Type B pancreatic cell (in vitro differentiated cells): ENCODE results near the gene AK9. TPM values are rescaled to one million over a fixed set of nuclear protein-coding genes. Genes with fewer than 3 reads are reported as not detected.

ENCODE experiments used
- DNase-seq: peaks from one replicate; pipeline ENCODE4 v3.0.0; 2021; ENCODE audit warnings: mixed read lengths; ENCODE audit not compliant: unreplicated experiment; ENCODE audit errors: extremely low spot score
- H3K27ac Mint-ChIP-seq: 2 replicates; pipeline ENCODE4 v1.8.0; 2021; ENCODE audit warnings: mild to moderate bottlenecking, mixed read lengths
- H3K27me3 Mint-ChIP-seq: 2 replicates; pipeline ENCODE4 v1.8.0; 2021; ENCODE audit warnings: mixed read lengths
- H3K36me3 Mint-ChIP-seq: 2 replicates; pipeline ENCODE4 v1.8.0; 2021; ENCODE audit warnings: mixed read lengths
- H3K4me1 Mint-ChIP-seq: one replicate; pipeline ENCODE4 v1.8.0; 2021; ENCODE audit warnings: mixed read lengths; ENCODE audit not compliant: unreplicated experiment
- H3K4me3 Mint-ChIP-seq: 2 replicates; pipeline ENCODE4 v1.8.0; 2021; ENCODE audit warnings: mild to moderate bottlenecking, mixed read lengths
- H3K9me3 Mint-ChIP-seq: 2 replicates; pipeline ENCODE4 v1.8.0; 2021; ENCODE audit warnings: mixed read lengths
- total RNA-seq: library from RNA; stranded (reverse); gene quantifications from 2 replicates; pipeline ENCODE4 v1.2.1, GENCODE V29; 2021; ENCODE audit warnings: low replicate concordance
- TF ChIP-seq, protein P1 (sequence below): fragments of 200-600 bp; sonication (generic); conservative IDR thresholded peaks from 2 replicates; pipeline ENCODE4 v1.5.0; 2021; ENCODE audit warnings: antibody characterized with exemption, mild to moderate bottlenecking

AK9 gene
- total RNA-seq, 1 donor from 2014 or later, result 8.1 TPM

DNA sequence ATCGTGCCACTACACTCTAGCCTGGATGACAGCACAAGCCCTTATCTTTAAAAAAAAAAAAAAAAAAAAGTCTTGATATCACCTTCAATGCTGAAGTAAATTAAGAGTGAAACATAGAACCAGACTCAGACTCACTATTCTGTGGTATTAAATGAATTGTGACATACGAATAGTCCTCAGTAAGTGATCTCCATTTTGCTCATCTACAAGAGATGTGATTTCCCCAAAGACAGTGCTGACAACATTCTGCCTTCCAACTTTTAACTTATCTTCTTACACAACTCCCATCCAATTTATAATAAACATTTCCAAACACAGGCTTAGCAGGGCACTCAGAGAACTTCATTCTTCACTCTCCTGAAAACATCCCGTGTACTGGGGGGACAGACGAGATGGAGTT is 216.0 kb downstream of the AK9 start:
- Mint-ChIP-seq H3K36me3 (peaks cover 39% of the 10 kb centered on the region), H3K9me3 (no peaks in the 10 kb centered on the region), H3K4me1 (peaks cover 21% of the 10 kb centered on the region), H3K4me3 (no peak overlapping the region), H3K27me3 (no peaks in the 10 kb centered on the region), H3K27ac (no peak overlapping the region)
- DNase-seq, result no peak
- TF ChIP-seq, protein P1, sequence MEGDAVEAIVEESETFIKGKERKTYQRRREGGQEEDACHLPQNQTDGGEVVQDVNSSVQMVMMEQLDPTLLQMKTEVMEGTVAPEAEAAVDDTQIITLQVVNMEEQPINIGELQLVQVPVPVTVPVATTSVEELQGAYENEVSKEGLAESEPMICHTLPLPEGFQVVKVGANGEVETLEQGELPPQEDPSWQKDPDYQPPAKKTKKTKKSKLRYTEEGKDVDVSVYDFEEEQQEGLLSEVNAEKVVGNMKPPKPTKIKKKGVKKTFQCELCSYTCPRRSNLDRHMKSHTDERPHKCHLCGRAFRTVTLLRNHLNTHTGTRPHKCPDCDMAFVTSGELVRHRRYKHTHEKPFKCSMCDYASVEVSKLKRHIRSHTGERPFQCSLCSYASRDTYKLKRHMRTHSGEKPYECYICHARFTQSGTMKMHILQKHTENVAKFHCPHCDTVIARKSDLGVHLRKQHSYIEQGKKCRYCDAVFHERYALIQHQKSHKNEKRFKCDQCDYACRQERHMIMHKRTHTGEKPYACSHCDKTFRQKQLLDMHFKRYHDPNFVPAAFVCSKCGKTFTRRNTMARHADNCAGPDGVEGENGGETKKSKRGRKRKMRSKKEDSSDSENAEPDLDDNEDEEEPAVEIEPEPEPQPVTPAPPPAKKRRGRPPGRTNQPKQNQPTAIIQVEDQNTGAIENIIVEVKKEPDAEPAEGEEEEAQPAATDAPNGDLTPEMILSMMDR, result no peak

DNA sequence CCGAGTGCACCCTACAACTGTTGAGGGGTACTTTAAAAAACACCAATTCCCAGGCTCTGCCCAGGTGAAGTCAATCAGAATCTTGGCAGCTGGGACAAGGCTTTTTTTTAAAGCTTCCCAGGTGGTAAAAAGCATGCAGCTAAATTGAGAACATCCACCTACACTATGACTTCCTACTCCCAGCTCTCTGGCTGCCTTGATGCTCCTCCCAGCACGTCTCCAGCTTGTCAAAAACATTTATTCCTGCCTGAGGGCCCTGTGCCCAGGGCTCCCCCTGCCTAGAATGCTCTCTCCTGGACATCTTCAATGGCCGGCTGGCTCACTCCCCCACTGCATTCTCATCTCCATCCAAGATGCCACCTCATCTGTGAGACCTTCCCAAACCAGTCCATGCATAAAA is 217.9 kb downstream of the AK9 start:
- Mint-ChIP-seq H3K27ac (no peak overlapping the region), H3K27me3 (no peaks in the 10 kb centered on the region), H3K4me3 (no peak overlapping the region), H3K9me3 (no peaks in the 10 kb centered on the region), H3K4me1 (peaks cover 15% of the 10 kb centered on the region), H3K36me3 (peaks cover 45% of the 10 kb centered on the region)
- TF ChIP-seq, protein P1, result no peak
- no peak for DNase-seq

DNA sequence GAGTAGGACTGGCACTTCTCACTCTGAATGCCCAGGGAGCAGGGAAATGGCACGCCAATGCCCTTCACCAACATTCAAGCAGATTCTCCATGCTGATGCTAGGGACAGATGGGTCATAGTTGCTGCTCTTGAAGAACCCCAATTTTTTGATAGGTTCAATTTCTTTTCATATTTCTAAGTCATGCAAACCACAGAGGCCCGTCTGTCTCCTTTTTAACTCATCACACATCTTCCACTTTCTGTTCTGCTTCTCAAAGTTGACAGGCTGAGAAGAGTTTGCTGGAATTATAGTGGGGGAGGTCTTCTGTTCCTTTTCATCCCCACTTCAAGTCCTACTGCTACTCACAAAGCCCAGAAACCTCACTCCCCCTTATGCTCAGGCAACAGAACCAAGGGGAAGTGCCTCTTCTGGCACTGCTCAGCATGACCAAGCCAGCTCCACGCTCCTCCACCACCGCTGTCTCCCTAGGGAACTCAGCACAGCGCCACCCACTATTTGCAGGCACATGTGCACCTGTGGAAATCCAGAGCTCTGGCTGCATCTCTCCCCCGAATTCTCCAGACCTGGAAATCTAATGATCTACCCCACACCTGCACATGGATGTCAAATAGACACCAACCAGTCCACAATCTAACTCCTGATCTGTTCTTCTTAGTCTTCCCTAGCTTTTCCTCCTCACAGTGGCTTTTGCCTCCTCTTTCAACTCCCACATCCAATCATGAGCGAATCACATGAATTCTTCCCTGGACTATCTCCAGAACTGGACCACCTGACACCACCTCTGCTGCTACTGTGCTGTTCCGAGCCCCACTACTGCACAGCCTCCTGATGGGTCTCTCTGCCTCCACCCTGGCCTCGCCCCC is 218.6 kb downstream of the AK9 start:
- DNase-seq, result no peak
- Mint-ChIP-seq H3K4me1 (peaks cover 8% of the 10 kb centered on the region), H3K36me3 (peaks cover 49% of the 10 kb centered on the region), H3K9me3 (no peaks in the 10 kb centered on the region), H3K4me3 (no peak overlapping the region), H3K27me3 (no peaks in the 10 kb centered on the region), H3K27ac (no peak overlapping the region)
- TF ChIP-seq, protein P1, result no peak

DNA sequence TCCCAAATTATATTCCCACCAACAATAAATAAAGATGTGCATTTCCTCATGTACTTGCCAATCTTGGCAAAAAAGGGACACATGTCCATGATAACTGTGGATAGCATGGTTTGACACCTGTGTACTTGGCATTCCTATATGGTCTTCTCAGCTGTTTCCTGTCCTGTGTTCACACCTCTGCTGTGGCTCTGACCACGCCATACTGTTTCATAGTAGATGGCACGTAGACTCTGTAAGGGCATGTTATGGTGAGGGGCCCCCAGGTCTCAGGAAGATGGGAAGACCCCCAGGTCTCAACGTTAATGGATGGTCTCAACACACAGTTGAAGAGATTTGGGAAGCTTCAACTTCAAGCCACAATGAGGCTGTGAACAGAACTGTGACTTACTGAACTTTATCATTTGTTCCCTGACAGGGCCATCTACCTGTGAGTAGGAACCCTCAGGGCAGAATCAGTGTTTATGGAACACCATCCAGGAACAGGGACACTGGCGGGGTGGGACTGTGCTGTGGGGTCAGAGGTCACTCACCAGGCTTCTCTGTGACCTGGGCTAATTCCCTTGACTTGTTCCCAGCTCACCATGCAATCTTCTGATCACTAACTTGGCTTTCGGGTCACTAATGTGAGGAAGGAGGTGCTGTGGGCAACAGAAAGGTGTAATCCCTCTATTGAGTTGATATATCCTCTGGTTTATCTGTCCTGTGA is 219.7 kb downstream of the AK9 start:
- Mint-ChIP-seq H3K4me3 (no peak overlapping the region), H3K27ac (no peak overlapping the region), H3K4me1 (peaks cover 8% of the 10 kb centered on the region), H3K27me3 (no peaks in the 10 kb centered on the region), H3K9me3 (no peaks in the 10 kb centered on the region), H3K36me3 (peaks cover 51% of the 10 kb centered on the region)
- DNase-seq, result no peak
- TF ChIP-seq, protein P1, result no peak

DNA sequence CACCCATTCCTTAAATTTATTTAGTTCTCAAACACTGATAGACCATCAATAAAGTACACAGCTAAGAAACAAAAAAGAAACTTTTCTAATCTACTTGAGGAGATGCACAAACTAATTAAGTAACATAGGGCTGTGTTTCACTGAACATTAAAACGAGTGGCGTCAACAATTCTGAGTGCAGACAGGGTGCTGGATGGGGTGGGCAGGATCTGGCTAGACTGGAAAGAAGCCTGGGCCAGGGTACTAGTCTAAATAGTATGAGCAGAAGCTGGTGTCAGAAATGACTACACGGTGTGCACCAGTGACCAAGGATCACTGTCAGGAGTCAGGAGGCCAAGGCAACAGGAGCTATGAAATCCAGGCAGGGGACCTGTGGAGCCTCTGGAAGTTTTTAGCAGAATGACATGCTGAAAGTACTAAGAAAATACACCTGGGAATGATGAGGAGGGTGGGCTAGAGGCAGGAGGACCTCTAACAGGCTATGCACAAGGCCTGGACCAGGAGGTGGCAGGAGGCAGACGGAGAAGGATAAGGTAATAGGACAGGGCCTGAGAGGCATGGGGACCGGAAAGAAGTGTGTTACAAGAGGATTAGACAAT is 221.3 kb downstream of the AK9 start:
- TF ChIP-seq, protein P1, result no peak
- no peak for DNase-seq
- peaks cover 50% of the 10 kb centered on the region for H3K36me3 Mint-ChIP-seq
- H3K9me3 Mint-ChIP-seq, result no peaks in the 10 kb centered on the region
- no peaks in the 10 kb centered on the region for H3K27me3 Mint-ChIP-seq
- no peak overlapping the region for H3K4me3 Mint-ChIP-seq
- peaks cover 8% of the 10 kb centered on the region for H3K4me1 Mint-ChIP-seq
- H3K27ac Mint-ChIP-seq, result no peak overlapping the region
